ENCODE results near the gene INIP.
"Not testable (repeated sequence)": the region's sequence is repeated elsewhere in the genome, so short reads cannot be mapped to it uniquely, and the experiment has no call there.

Gene INIP

DNA sequence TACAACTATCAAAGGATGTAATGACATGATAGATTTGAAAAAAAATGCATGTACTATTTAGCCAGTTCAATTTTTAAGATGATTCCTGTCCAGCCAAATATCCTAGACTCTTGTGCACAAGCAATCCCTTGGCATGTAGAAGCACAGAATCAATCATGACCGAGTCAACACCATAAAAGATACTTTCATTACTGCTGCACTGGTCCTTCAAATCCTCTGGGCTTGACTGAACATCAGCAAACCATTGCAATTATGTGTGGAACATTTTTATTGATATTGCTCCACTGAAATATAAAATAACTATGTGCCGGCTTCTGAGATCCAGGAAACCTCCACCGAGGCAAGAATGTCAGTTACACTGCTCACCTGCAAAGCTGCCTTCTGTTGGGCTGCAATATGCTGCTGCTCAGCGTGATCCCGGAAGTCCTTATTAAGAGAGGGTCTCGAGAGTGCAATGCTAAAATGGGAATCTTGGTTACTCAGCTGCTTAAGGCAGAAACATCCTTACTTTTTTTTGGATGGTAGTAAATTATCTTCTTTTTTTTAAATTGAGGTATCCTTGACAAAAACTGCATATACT lies 28.7 kb downstream of the INIP start:
- no peaks in the 10 kb centered on the region for H3K27me3 ChIP-seq (ENCODE audit: insufficient read depth, low read length, poor library complexity, severe bottlenecking)
- no peaks in the 10 kb centered on the region for H3F3A ChIP-seq (ENCODE audit: low read depth)
- no peaks in the 10 kb centered on the region for H3K4me1 ChIP-seq (ENCODE audit: insufficient read depth, low read length, poor library complexity, severe bottlenecking)
- TF ChIP-seq, protein P1, sequence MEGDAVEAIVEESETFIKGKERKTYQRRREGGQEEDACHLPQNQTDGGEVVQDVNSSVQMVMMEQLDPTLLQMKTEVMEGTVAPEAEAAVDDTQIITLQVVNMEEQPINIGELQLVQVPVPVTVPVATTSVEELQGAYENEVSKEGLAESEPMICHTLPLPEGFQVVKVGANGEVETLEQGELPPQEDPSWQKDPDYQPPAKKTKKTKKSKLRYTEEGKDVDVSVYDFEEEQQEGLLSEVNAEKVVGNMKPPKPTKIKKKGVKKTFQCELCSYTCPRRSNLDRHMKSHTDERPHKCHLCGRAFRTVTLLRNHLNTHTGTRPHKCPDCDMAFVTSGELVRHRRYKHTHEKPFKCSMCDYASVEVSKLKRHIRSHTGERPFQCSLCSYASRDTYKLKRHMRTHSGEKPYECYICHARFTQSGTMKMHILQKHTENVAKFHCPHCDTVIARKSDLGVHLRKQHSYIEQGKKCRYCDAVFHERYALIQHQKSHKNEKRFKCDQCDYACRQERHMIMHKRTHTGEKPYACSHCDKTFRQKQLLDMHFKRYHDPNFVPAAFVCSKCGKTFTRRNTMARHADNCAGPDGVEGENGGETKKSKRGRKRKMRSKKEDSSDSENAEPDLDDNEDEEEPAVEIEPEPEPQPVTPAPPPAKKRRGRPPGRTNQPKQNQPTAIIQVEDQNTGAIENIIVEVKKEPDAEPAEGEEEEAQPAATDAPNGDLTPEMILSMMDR (conservative IDR thresholded peaks at IDR 0.05; ENCODE audit: low read length): no peak
- no peak for TF ChIP-seq EZH2phosphoT487 (IDR thresholded peaks at IDR 0.05; ENCODE audit: borderline replicate concordance)
- no peak overlapping the region for H3K4me2 ChIP-seq (ENCODE audit: low read depth, low read length, poor library complexity, severe bottlenecking)
- no peak overlapping the region for H3K9ac ChIP-seq (ENCODE audit: low read depth, low read length, poor library complexity, severe bottlenecking)
- peaks cover 78% of the 10 kb centered on the region; the same call in 1 of the 2 replicates for H3K36me3 ChIP-seq (ENCODE audit: insufficient read depth, low read length)
- no peaks in the 10 kb centered on the region for H4K20me1 ChIP-seq (ENCODE audit: insufficient read depth, low read length, poor library complexity, severe bottlenecking)
- H2AFZ ChIP-seq (ENCODE audit: low read length): no peak overlapping the region
- H3K9me3 ChIP-seq (ENCODE audit: insufficient read depth, low read depth, low read length): no peaks in the 10 kb centered on the region
- H3K9me2 ChIP-seq (replicated peaks; ENCODE audit: low read depth, low read length): no peaks in the 10 kb centered on the region
- H3K79me2 ChIP-seq (ENCODE audit: insufficient read depth, low read length): no peaks in the 10 kb centered on the region
- no peak overlapping the region for H3K4me3 ChIP-seq (ENCODE audit: low read length, poor library complexity, severe bottlenecking)

DNA sequence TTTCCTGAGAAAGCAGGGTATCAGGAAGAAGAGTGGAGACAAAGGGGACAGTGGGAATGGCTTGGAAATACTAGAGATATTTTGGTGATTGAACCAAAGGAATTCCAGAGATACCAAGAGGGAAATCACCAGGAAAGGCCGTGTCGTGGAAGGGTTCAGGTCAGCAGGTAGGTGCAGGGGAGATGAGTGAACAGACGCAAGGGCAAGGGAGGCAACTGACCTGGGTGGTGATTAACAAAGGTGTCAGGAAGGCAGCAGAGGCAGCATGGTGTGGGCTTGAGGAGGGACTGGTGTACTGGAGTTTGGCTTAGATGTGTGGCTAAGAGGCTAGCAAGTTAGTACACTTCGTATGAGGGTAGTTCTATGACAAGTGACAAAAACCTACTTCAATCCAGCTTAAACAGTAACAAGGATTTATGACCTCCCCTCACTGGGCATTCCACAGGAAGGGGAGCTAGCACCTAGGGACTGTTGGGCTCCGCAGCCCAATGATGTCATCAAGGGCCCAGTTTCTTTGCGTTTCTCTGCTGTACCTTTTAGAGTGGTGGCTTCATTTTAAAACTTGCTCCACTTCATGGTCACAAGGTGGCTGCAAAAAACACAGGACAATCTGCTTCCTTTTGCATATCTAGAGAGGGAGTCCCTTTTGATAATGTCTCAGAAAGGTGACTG lies 37.0 kb downstream of the INIP start:
- no peaks in the 10 kb centered on the region for H3K27me3 ChIP-seq (ENCODE audit: insufficient read depth, low read length, poor library complexity, severe bottlenecking)
- no peaks in the 10 kb centered on the region for H4K20me1 ChIP-seq (ENCODE audit: insufficient read depth, low read length, poor library complexity, severe bottlenecking)
- TF ChIP-seq, protein P1 (conservative IDR thresholded peaks at IDR 0.05; ENCODE audit: low read length): no peak
- TF ChIP-seq EZH2phosphoT487 (IDR thresholded peaks at IDR 0.05; ENCODE audit: borderline replicate concordance): no peak
- H3K36me3 ChIP-seq (ENCODE audit: insufficient read depth, low read length): peaks cover 8% of the 10 kb centered on the region; the same call in 1 of the 2 replicates
- H3K79me2 ChIP-seq (ENCODE audit: insufficient read depth, low read length): no peaks in the 10 kb centered on the region
- H3K4me1 ChIP-seq (ENCODE audit: insufficient read depth, low read length, poor library complexity, severe bottlenecking): no peaks in the 10 kb centered on the region
- no peak overlapping the region for H3K9ac ChIP-seq (ENCODE audit: low read depth, low read length, poor library complexity, severe bottlenecking)
- H3F3A ChIP-seq (ENCODE audit: low read depth): no peaks in the 10 kb centered on the region
- no peak overlapping the region for H3K4me3 ChIP-seq (ENCODE audit: low read length, poor library complexity, severe bottlenecking)
- H3K9me2 ChIP-seq (replicated peaks; ENCODE audit: low read depth, low read length): no peaks in the 10 kb centered on the region
- no peak overlapping the region for H2AFZ ChIP-seq (ENCODE audit: low read length)
- H3K4me2 ChIP-seq (ENCODE audit: low read depth, low read length, poor library complexity, severe bottlenecking): no peak overlapping the region
- H3K9me3 ChIP-seq (ENCODE audit: insufficient read depth, low read depth, low read length): no peaks in the 10 kb centered on the region

DNA sequence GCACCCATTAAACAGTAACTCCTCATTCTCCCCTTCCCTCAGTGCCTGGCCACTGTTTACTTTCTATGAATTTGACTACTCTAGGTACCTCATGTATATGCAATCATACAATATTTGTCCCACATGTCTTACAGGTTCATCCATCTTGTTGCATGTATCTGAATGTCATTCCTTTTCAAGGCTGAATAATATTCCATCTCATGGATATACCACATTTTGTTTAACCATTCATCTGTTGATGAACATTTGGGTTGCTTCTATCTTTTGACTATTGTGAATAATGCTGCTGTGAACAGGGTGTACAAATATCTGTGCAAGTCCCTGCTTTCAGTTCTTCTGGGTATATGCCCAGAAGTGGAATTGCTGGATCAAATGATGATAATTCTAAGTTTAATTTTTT lies 40.9 kb downstream of the INIP start:
- H3K4me2 ChIP-seq (ENCODE audit: low read depth, low read length, poor library complexity, severe bottlenecking): no peak overlapping the region
- no peaks in the 10 kb centered on the region for H4K20me1 ChIP-seq (ENCODE audit: insufficient read depth, low read length, poor library complexity, severe bottlenecking)
- H3K4me3 ChIP-seq (ENCODE audit: low read length, poor library complexity, severe bottlenecking): no peak overlapping the region
- no peaks in the 10 kb centered on the region for H3K9me2 ChIP-seq (replicated peaks; ENCODE audit: low read depth, low read length)
- H3K27me3 ChIP-seq (ENCODE audit: insufficient read depth, low read length, poor library complexity, severe bottlenecking): no peaks in the 10 kb centered on the region
- TF ChIP-seq EZH2phosphoT487 (IDR thresholded peaks at IDR 0.05; ENCODE audit: borderline replicate concordance): no peak
- TF ChIP-seq, protein P1 (conservative IDR thresholded peaks at IDR 0.05; ENCODE audit: low read length): no peak
- no peaks in the 10 kb centered on the region for H3K9me3 ChIP-seq (ENCODE audit: insufficient read depth, low read depth, low read length)
- H3K4me1 ChIP-seq (ENCODE audit: insufficient read depth, low read length, poor library complexity, severe bottlenecking): no peaks in the 10 kb centered on the region
- H3F3A ChIP-seq (ENCODE audit: low read depth): no peaks in the 10 kb centered on the region
- H3K9ac ChIP-seq (ENCODE audit: low read depth, low read length, poor library complexity, severe bottlenecking): no peak overlapping the region
- H3K79me2 ChIP-seq (ENCODE audit: insufficient read depth, low read length): no peaks in the 10 kb centered on the region
- H2AFZ ChIP-seq (ENCODE audit: low read length): no peak overlapping the region
- no peaks in the 10 kb centered on the region for H3K36me3 ChIP-seq (ENCODE audit: insufficient read depth, low read length)

DNA sequence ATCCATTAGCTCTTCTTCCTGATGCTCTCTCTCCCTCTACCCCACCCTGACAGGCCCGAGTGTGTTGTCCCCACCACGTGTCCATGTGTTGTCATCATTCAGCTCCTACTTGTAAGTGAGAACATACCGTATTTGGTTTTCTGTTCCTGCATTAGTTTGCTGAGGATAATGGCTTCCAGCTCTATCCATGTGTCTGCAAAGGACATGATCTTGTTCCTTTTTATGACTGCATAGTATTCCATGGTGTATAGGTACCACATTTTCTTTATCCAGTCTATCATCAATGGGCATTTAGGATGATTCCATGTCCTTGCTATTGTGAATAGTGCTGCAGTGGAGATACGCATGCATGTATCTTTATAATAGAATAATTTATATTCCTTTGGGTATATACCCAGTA lies 44.7 kb downstream of the INIP start:
- not testable (repeated sequence) for H3K27me3 ChIP-seq (ENCODE audit: insufficient read depth, low read length, poor library complexity, severe bottlenecking); H4K20me1 ChIP-seq (ENCODE audit: insufficient read depth, low read length, poor library complexity, severe bottlenecking); H3K4me3 ChIP-seq (ENCODE audit: low read length, poor library complexity, severe bottlenecking); H3K9ac ChIP-seq (ENCODE audit: low read depth, low read length, poor library complexity, severe bottlenecking); H3K4me2 ChIP-seq (ENCODE audit: low read depth, low read length, poor library complexity, severe bottlenecking); H3K9me2 ChIP-seq (replicated peaks; ENCODE audit: low read depth, low read length); H2AFZ ChIP-seq (ENCODE audit: low read length); H3F3A ChIP-seq (ENCODE audit: low read depth); H3K79me2 ChIP-seq (ENCODE audit: insufficient read depth, low read length); H3K4me1 ChIP-seq (ENCODE audit: insufficient read depth, low read length, poor library complexity, severe bottlenecking); H3K9me3 ChIP-seq (ENCODE audit: insufficient read depth, low read depth, low read length); H3K36me3 ChIP-seq (ENCODE audit: insufficient read depth, low read length)
